Psoas muscle (tissue), 8 donors: ENCODE data around the gene SPTBN1. TPM values are rescaled to one million over a fixed set of nuclear protein-coding genes. Genes with fewer than 3 reads are reported as not detected.

Experiments used
- ATAC-seq, 4 donors: fragments of 200-7000 bp; cut with Tn5 transposase; one replicate each; pipeline ENCODE4 v1.9.1; 2020; ENCODE audit warnings: moderate library complexity in 3 of 4, mild to moderate bottlenecking in 2 of 4
- DNase-seq, 2 donors: peaks; one replicate each; pipeline ENCODE4 v3.0.0-alpha.2; 2020
- H3K27ac ChIP-seq: fragments of 200-600 bp; one replicate; pipeline ENCODE4 v1.8.0; 2022
- H3K27me3 ChIP-seq, 3 donors: fragments of 200-600 bp in 1 of 3; one replicate each; pipeline versions ENCODE4 v1.6.1 to v1.8.0; 2013 to 2022; ENCODE audit warnings: low read length in 2 of 3, mild to moderate bottlenecking in 2 of 3, moderate library complexity in 1 of 3; ENCODE audit not compliant: insufficient read depth in 3 of 3
- H3K36me3 ChIP-seq, 2 donors: fragments of 200-600 bp in 1 of 2; one replicate each; pipeline versions ENCODE4 v1.6.1 to v1.8.0; 2013 to 2022; ENCODE audit warnings: low read depth in 1 of 2, mild to moderate bottlenecking in 1 of 2, moderate library complexity in 1 of 2; ENCODE audit not compliant: insufficient read depth in 1 of 2
- H3K4me1 ChIP-seq: fragments of 200-600 bp; one replicate; pipeline ENCODE4 v1.8.0; 2022
- H3K4me3 ChIP-seq: fragments of 200-600 bp; one replicate; pipeline ENCODE4 v1.8.0; 2022; ENCODE audit warnings: mild to moderate bottlenecking
- H3K9me3 ChIP-seq: fragments of 200-600 bp; one replicate; pipeline ENCODE4 v1.8.0; 2022
- CTCF ChIP-seq: fragments of 200-600 bp; IDR thresholded peaks from one replicate; pipeline ENCODE4 v1.8.0; 2022; ENCODE audit warnings: antibody characterized with exemption
- WGBS, 3 donors: extraction: QIAGEN DNeasy Blood & Tissue Kit; methylation state at CpG; one replicate each; pipeline versions ENCODE4 v1.1.6 to v1.1.7; 2013; 5-methylcytosine and 5-hydroxymethylcytosine counted together
- intact Hi-C, 2 donors: fragments of 100-400 bp; cut with DNase I; formaldehyde crosslinking; loops; one replicate each; pipeline versions ENCODE4 v1.11.0 to v1.14.2; 2022
- polyA plus RNA-seq, 3 donors: library from polyadenylated mRNA; stranded (reverse); fragments of 200-250 nt; gene quantifications; one replicate each; pipeline ENCODE4 v1.2.3, GENCODE V29; 2013
- total RNA-seq, 4 donors: library from RNA; stranded (reverse); fragmentation: NEBNext Ultra II Directional in 2 of 4; extraction: Animal tissue kit (Norgen Biotek cat#: 25700) in 2 of 4; gene quantifications; one replicate each; pipeline versions ENCODE4 v1.2.1 to v1.2.4, GENCODE V29; 2021 to 2023
- donor health status: healthy with polysubstance abuse.
- donor health status: DM: no; HTN: no; CAD: no; lungs with moderate emphysema.
- donor health status: Bipolar disorder and iron deficiency.
- donor health status: healthy.
- donor health status: DM: yes; HTN: yes; CAD: no.
- donor health status: DM: no; HTN: no; CAD: no.
- donor health status: DM: no; HTN: no; CAD: no.
- donor health status: DM: yes; HTN: yes; CAD: no.

The SPTBN1 gene
- total and polyA plus RNA-seq, 7 donors, result 22.9 to 180 (median 87.8) TPM

GRCh38 chr2:54638774-54639187 lies 182.7 kb downstream of the SPTBN1 start:
- peaks cover 8 to 51% of the 10 kb centered on the region in 2 donors for H3K36me3 ChIP-seq
- intact Hi-C loops, result no loop called here
- DNase-seq, result no peak
- H3K27ac ChIP-seq, result peak overlapping the region; percentile 21
- H3K27me3 ChIP-seq, result no peaks in the 10 kb centered on the region
- H3K9me3 ChIP-seq, result no peaks in the 10 kb centered on the region
- no peak for ATAC-seq
- 56 to 76% (median 63%) methylated on average over 7 of the region's 7 CpGs for WGBS, 3 donors
- no peak overlapping the region for H3K4me3 ChIP-seq
- H3K4me1 ChIP-seq, result peaks cover 26% of the 10 kb centered on the region
- no peak for TF ChIP-seq CTCF

- peak in 1 of 4 donors; percentile 27 for ATAC-seq
- H3K4me3 ChIP-seq, result no peak overlapping the region
- H3K27ac ChIP-seq, result peak overlapping the region; percentile 21
- peaks cover 8 to 55% of the 10 kb centered on the region in 2 donors for H3K36me3 ChIP-seq
- H3K27me3 ChIP-seq, result no peaks in the 10 kb centered on the region
- DNase-seq, result no peak
- no peaks in the 10 kb centered on the region for H3K9me3 ChIP-seq
- WGBS, 3 donors, result 67 to 79% (median 74%) methylated on average over 4 of the region's 4 CpGs
- H3K4me1 ChIP-seq, result peaks cover 19% of the 10 kb centered on the region
- intact Hi-C loops, result no loop called here
- no peak for TF ChIP-seq CTCF
Observed at GRCh38 chr2:54639609-54640008, 183.5 kb downstream of the SPTBN1 start.

GRCh38 chr2:54640834-54641540 lies 184.9 kb downstream of the SPTBN1 start:
- ATAC-seq, result no peak
- 79 to 87% (median 85%) methylated on average over 8 of the region's 8 CpGs for WGBS, 3 donors
- H3K4me1 ChIP-seq, result peaks cover 7% of the 10 kb centered on the region

GRCh38 chr2:54641988-54642387 lies 185.9 kb downstream of the SPTBN1 start:
- Histone ChIP-seq H3K36me3 (peaks cover 11 to 70% of the 10 kb centered on the region in 2 donors), H3K27me3 (no peaks in the 10 kb centered on the region), H3K9me3 (no peaks in the 10 kb centered on the region), H3K27ac (peak overlapping the region; percentile 18), H3K4me3 (no peak overlapping the region), H3K4me1 (peaks cover 7% of the 10 kb centered on the region)
- TF ChIP-seq CTCF, result no peak
- no peak for DNase-seq
- 62 to 75% (median 65%) methylated on average over 8 of the region's 8 CpGs for WGBS, 3 donors
- ATAC-seq, result no peak
- intact Hi-C loops, result no loop called here

More at GRCh38 chr2:54640834-54641540, 184.9 kb downstream of the SPTBN1 start:
- Histone ChIP-seq H3K36me3 (peaks cover 8 to 60% of the 10 kb centered on the region in 2 donors), H3K9me3 (no peaks in the 10 kb centered on the region), H3K4me3 (no peak overlapping the region), H3K27ac (peak overlapping the region; percentile 18), H3K27me3 (no peaks in the 10 kb centered on the region)
- intact Hi-C loops, result no loop called here
- no peak for TF ChIP-seq CTCF
- no peak for DNase-seq
